CD4-positive, alpha-beta T cell treated with Interleukin-4 for 4 hours (primary cell): ENCODE results near the gene CMTM2.
"Not testable (repeated sequence)": the region's sequence is repeated elsewhere in the genome, so short reads cannot be mapped to it uniquely, and the experiment has no call there.

Source experiments
- DNase-seq: peaks from one replicate; pipeline ENCODE4 v3.0.0-alpha.2; 2020

Gene CMTM2

GRCh38 chr16:66587881-66588600 lies 8.8 kb downstream of the CMTM2 start:
- no peak for DNase-seq

- peak; percentile 75 for DNase-seq
Measured at GRCh38 chr16:66588981-66589713, 9.9 kb downstream of the CMTM2 start.

- DNase-seq, result peak; percentile 62
Measured at GRCh38 chr16:66590322-66590721, 11.1 kb downstream of the CMTM2 start.

GRCh38 chr16:66591018-66591417 lies 11.8 kb downstream of the CMTM2 start:
- no peak for DNase-seq

- no peak for DNase-seq
Measured at GRCh38 chr16:66592241-66592640, 13.0 kb downstream of the CMTM2 start.

- DNase-seq, result no peak
Measured at GRCh38 chr16:66592814-66593213, 13.6 kb downstream of the CMTM2 start.

- no peak for DNase-seq
Measured at GRCh38 chr16:66594739-66595138, 15.5 kb downstream of the CMTM2 start.

- not testable (repeated sequence) for DNase-seq
Measured at GRCh38 chr16:66596559-66596958, 17.3 kb downstream of the CMTM2 start.

- DNase-seq, result peak; percentile 7
Measured at GRCh38 chr16:66596986-66597848, 18.0 kb downstream of the CMTM2 start.

- no peak for DNase-seq
Measured at GRCh38 chr16:66598111-66598510, 18.8 kb downstream of the CMTM2 start.

GRCh38 chr16:66599726-66600125 lies 20.5 kb downstream of the CMTM2 start:
- no peak for DNase-seq

GRCh38 chr16:66600477-66600876 lies 21.2 kb downstream of the CMTM2 start:
- DNase-seq, result no peak

GRCh38 chr16:66601471-66601870 lies 22.2 kb downstream of the CMTM2 start:
- no peak for DNase-seq

GRCh38 chr16:66603537-66604375 lies 24.5 kb downstream of the CMTM2 start:
- peak; percentile 90 for DNase-seq

- peak; percentile 57 for DNase-seq
Measured at GRCh38 chr16:66604376-66605176, 25.3 kb downstream of the CMTM2 start, which contains the start of gene CMTM3. CMTM3 (plus strand) TSS chr16:66604704; CDS start chr16:66604806, 102 bp downstream.

- DNase-seq, result peak; percentile 11
Measured at GRCh38 chr16:66605177-66605978, 26.1 kb downstream of the CMTM2 start.

- peak; percentile 13 for DNase-seq
Measured at GRCh38 chr16:66605979-66606751, 26.9 kb downstream of the CMTM2 start.

GRCh38 chr16:66608241-66609138 lies 29.2 kb downstream of the CMTM2 start:
- peak; percentile 78 for DNase-seq

GRCh38 chr16:66609139-66609510 lies 29.9 kb downstream of the CMTM2 start:
- DNase-seq, result no peak
